Neuronal stem cell (in vitro differentiated cells): ENCODE results near the gene CFAP20.
"Not testable (repeated sequence)": the region's sequence is repeated elsewhere in the genome, so short reads cannot be mapped to it uniquely, and the experiment has no call there.

ENCODE experiments used
- DNase-seq: peaks from one replicate; pipeline ENCODE4 v3.0.0-alpha.2; 2013; ENCODE audit warnings: low spot score
- H2AFZ ChIP-seq: one replicate; pipeline ENCODE4 v1.6.1; 2013; ENCODE audit warnings: mild to moderate bottlenecking, low read length, inconsistent platforms
- H2AK5ac ChIP-seq: 2 replicates; pipeline ENCODE4 v1.6.1; 2013; ENCODE audit warnings: low read depth, mild to moderate bottlenecking, inconsistent platforms, low read length, moderate library complexity, mixed read lengths
- H2BK120ac ChIP-seq: 2 replicates; pipeline ENCODE4 v1.6.1; 2013; ENCODE audit warnings: low read depth, mild to moderate bottlenecking, inconsistent platforms, low read length, moderate library complexity, mixed read lengths
- H2BK12ac ChIP-seq: one replicate; pipeline ENCODE4 v1.6.1; 2013; ENCODE audit warnings: low read length, inconsistent platforms
- H2BK15ac ChIP-seq: 2 replicates; pipeline ENCODE4 v1.6.1; 2013; ENCODE audit warnings: mild to moderate bottlenecking, low read length, inconsistent platforms, mixed read lengths
- H2BK5ac ChIP-seq: one replicate; pipeline ENCODE4 v1.6.1; 2013; ENCODE audit warnings: inconsistent platforms, mild to moderate bottlenecking, low read length, moderate library complexity
- H3K14ac ChIP-seq: one replicate; pipeline ENCODE4 v1.6.1; 2013; ENCODE audit warnings: low read length, inconsistent platforms
- H3K18ac ChIP-seq: 2 replicates; pipeline ENCODE4 v1.6.1; 2013; ENCODE audit warnings: low read length, inconsistent platforms
- H3K23ac ChIP-seq: 2 replicates; pipeline ENCODE4 v1.6.1; 2013; ENCODE audit warnings: low read depth, mild to moderate bottlenecking, mixed read lengths, low read length, inconsistent platforms; ENCODE audit not compliant: poor library complexity
- H3K27ac ChIP-seq: replicated peaks from 3 replicates; pipeline ENCODE4 v1.5.1; 2013; ENCODE audit warnings: low read length, inconsistent platforms
- H3K27me3 ChIP-seq, 3 experiments: 2 replicates each; pipeline ENCODE4 v1.6.1; 2013; ENCODE audit warnings: low read length in 3 of 3, mild to moderate bottlenecking in 2 of 3, inconsistent platforms in 1 of 3, low read depth in 1 of 3, mixed read lengths in 1 of 3, moderate library complexity in 1 of 3; ENCODE audit not compliant: control insufficient read depth in 3 of 3, insufficient read depth in 3 of 3
- H3K36me3 ChIP-seq, 2 donors: replicated peaks in 1 of 2; 2 replicates each; pipeline ENCODE4 v1.6.1; 2013; ENCODE audit warnings: low read length in 2 of 2; ENCODE audit not compliant: control insufficient read depth in 2 of 2, insufficient read depth in 2 of 2
- H3K4ac ChIP-seq: 2 replicates; pipeline ENCODE4 v1.6.1; 2013; ENCODE audit warnings: inconsistent platforms, mild to moderate bottlenecking, low read length, moderate library complexity
- H3K4me1 ChIP-seq, 2 donors: 1 replicate in 1 of 2; 2 replicates in 1 of 2; pipeline ENCODE4 v1.6.1; 2013; ENCODE audit warnings: low read length in 2 of 2, low read depth in 1 of 2; ENCODE audit not compliant: control insufficient read depth in 2 of 2, insufficient read depth in 1 of 2
- H3K4me2 ChIP-seq: one replicate; pipeline ENCODE4 v1.6.1; 2013; ENCODE audit warnings: mild to moderate bottlenecking, low read length, inconsistent platforms; ENCODE audit not compliant: insufficient read depth, poor library complexity, severe bottlenecking
- H3K4me3 ChIP-seq, 2 donors: 2 replicates each; pipeline ENCODE4 v1.5.1; 2013; ENCODE audit warnings: low read length in 2 of 2, mild to moderate bottlenecking in 2 of 2, inconsistent platforms in 1 of 2, moderate library complexity in 1 of 2
- H3K79me1 ChIP-seq: one replicate; pipeline ENCODE4 v1.6.1; 2013; ENCODE audit warnings: low read depth, mild to moderate bottlenecking, inconsistent platforms, low read length, moderate library complexity
- H3K9ac ChIP-seq: one replicate; pipeline ENCODE4 v1.6.1; 2013; ENCODE audit warnings: mild to moderate bottlenecking, low read depth, low read length, inconsistent platforms; ENCODE audit not compliant: poor library complexity
- H3K9me3 ChIP-seq, 2 donors: replicated peaks in 1 of 2; 2 replicates each; pipeline versions ENCODE3 to v1.6.1; 2013; ENCODE audit warnings: low read length in 2 of 2, mild to moderate bottlenecking in 2 of 2, inconsistent platforms in 1 of 2, low read depth in 1 of 2, mixed read lengths in 1 of 2, moderate library complexity in 1 of 2; ENCODE audit not compliant: control insufficient read depth in 2 of 2, insufficient read depth in 1 of 2
- H4K8ac ChIP-seq: one replicate; pipeline ENCODE4 v1.6.1; 2013; ENCODE audit warnings: low read depth, mild to moderate bottlenecking, inconsistent platforms, low read length, moderate library complexity
- H4K91ac ChIP-seq: one replicate; pipeline ENCODE4 v1.6.1; 2013; ENCODE audit warnings: low read length, low read depth, mild to moderate bottlenecking, inconsistent platforms; ENCODE audit not compliant: poor library complexity
- WGBS, 2 donors: extraction: QIAGEN DNeasy Blood & Tissue Kit; methylation state at CpG; one replicate each; pipeline ENCODE4 v1.1.7; 2013; ENCODE audit warnings: missing lambda C conversion rate in 2 of 2, mixed read lengths in 1 of 2; ENCODE audit not compliant: insufficient read length in 2 of 2, insufficient replicate concordance in 1 of 2; ENCODE audit errors: extremely low coverage in 2 of 2; 5-methylcytosine and 5-hydroxymethylcytosine counted together

CFAP20 gene

DNA sequence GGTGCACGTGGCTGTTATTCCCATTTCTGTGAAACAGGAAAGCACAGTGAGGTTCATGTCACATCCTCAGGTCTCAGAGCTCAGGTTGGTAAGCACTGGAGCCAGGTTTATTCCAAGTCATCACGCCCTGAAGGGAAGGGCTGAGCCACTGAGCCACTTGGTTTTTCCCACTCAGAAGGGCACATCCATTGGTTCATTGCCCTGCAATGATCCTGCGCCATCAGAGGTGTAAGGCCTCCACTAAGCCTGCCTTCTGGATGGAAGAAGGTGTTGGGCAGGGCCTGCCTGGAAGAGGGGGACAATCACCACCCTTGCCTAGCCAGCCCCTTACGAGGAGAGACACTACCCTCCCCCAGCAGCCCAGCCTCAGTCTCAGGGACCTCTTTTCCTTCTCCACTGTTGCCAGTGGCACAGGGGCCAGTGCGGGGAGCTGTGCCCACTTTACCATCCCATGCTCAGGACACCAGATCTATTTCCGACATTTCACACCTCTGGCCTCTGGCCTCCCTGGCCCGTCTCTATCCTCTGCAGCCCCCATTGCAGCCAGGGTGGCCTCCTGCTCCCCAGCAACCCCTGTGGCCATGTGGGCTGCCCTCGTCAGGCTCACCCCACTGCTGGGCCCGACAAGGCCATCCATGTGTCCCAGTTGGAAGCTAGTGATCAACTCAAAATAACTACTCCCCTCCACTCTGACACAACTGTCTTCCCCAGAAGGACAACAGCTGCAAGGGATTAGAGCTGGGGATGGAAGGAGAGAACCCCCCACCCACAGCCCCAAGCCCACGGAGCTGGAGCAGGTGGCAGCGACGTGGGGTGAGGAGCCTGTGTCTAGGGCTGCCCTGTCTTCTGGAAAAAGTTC is 29.9 kb downstream of the CFAP20 start:
- Histone ChIP-seq H3K4me2 (no peak overlapping the region), H3K4ac (no peak overlapping the region), H3K14ac (peak overlapping the region; percentile 59), H3K27ac (no peak overlapping the region), H3K27me3 (peaks cover 0 to 8% (median 0%) of the 10 kb centered on the region in 3 experiments), H3K4me1 (peaks cover 9 to 17% of the 10 kb centered on the region in 2 donors), H2BK5ac (no peak overlapping the region), H2AK5ac (no peak overlapping the region), H3K9ac (no peak overlapping the region), H3K36me3 (no peaks in the 10 kb centered on the region), H4K91ac (no peak overlapping the region), H4K8ac (no peak overlapping the region), H2BK15ac (peak overlapping the region; percentile 6), H3K4me3 (no peak overlapping the region), H3K23ac (peak overlapping the region; percentile 5), H2AFZ (no peak overlapping the region), H3K18ac (peak overlapping the region; percentile 57), H3K79me1 (peaks cover 2% of the 10 kb centered on the region), H2BK120ac (no peak overlapping the region), H2BK12ac (peak overlapping the region; percentile 84), H3K9me3 (no peaks in the 10 kb centered on the region)
- WGBS, 2 donors = no CpG with 5 or more reads among the region's 12 CpGs
- DNase-seq = no peak

DNA sequence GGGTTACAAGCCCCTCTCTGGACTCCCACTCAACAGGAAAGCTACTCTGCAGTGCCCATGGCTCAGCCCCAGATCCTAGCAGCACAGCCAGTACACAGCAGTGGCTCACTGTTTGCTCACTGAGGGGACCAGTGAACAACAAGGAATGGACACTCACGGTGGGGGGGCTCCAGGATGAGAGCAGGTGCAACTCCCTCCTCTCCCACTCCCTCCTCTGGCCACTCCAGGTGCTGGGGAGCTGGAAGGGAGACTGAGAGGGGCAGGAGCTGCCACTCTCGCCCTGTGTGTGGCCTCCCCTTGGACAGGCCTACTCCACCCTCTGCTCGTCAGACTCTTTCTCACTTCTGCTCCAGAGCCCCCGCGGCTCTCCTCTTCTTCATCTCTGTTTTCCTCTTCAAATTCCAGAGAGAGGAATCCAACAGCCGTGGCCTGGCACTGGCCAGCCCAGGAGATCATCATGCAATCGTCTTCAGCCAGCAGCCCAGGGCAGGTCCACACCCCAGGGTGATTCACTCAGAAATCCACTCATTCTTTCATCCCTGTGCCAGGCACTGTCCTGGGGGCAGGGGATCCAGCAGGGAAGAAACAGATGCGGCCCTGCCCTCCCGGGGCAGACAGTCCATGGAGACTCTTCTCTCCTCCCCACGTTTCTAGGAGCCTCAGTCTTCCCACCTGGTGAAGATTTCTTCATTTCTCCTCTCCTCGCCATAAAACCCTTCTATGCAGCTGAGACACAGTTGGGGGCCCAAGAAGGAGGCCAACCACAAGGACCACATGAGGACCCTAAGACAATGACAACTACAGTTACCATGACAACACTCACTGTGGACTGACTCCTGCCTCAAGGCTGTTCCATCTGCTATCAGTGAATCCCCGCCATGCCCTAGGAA is 30.7 kb downstream of the CFAP20 start:
- no peak overlapping the region for H3K23ac ChIP-seq
- peak overlapping the region; percentile 65 for H3K18ac ChIP-seq
- H3K14ac ChIP-seq = no peak overlapping the region
- no peak overlapping the region for H3K9ac ChIP-seq
- no peak overlapping the region for H2AFZ ChIP-seq
- H3K36me3 ChIP-seq = no peaks in the 10 kb centered on the region
- H3K9me3 ChIP-seq = no peaks in the 10 kb centered on the region
- DNase-seq = no peak
- no peak overlapping the region for H2BK120ac ChIP-seq
- peaks cover 0 to 11% (median 0%) of the 10 kb centered on the region in 3 experiments for H3K27me3 ChIP-seq
- no peak overlapping the region for H3K27ac ChIP-seq
- peak overlapping the region; percentile 69 for H2BK15ac ChIP-seq
- H4K91ac ChIP-seq = no peak overlapping the region
- H2AK5ac ChIP-seq = peak overlapping the region; percentile 30
- peaks cover 2% of the 10 kb centered on the region for H3K79me1 ChIP-seq
- H3K4me2 ChIP-seq = no peak overlapping the region
- no peak overlapping the region for H3K4ac ChIP-seq
- no peak overlapping the region for H2BK12ac ChIP-seq
- no CpG with 5 or more reads among the region's 12 CpGs for WGBS, 2 donors
- H2BK5ac ChIP-seq = peak overlapping the region; percentile 47
- no peak overlapping the region for H3K4me3 ChIP-seq
- H3K4me1 ChIP-seq = peaks cover 9 to 17% of the 10 kb centered on the region in 2 donors
- H4K8ac ChIP-seq = peak overlapping the region; percentile 94

GRCh38 chr16:58096249-58096648 is 32.9 kb downstream of the CFAP20 start:
- no peak for DNase-seq
- WGBS, 2 donors = no CpG with 5 or more reads among the region's 2 CpGs
- H3K4ac ChIP-seq = no peak overlapping the region
- no peak overlapping the region for H3K9ac ChIP-seq
- H3K14ac ChIP-seq = peak overlapping the region; percentile 10
- no peak overlapping the region for H3K23ac ChIP-seq
- H3K4me3 ChIP-seq = no peak overlapping the region
- H4K8ac ChIP-seq = no peak overlapping the region
- H3K27ac ChIP-seq = no peak overlapping the region
- H2BK120ac ChIP-seq = no peak overlapping the region
- H3K9me3 ChIP-seq = no peaks in the 10 kb centered on the region
- H3K27me3 ChIP-seq = peaks cover 0 to 17% (median 0%) of the 10 kb centered on the region in 3 experiments
- no peak overlapping the region for H4K91ac ChIP-seq
- no peak overlapping the region for H2BK15ac ChIP-seq
- peaks cover 2% of the 10 kb centered on the region for H3K79me1 ChIP-seq
- no peak overlapping the region for H2AFZ ChIP-seq
- peaks cover 4 to 17% of the 10 kb centered on the region in 2 donors for H3K4me1 ChIP-seq
- no peak overlapping the region for H2AK5ac ChIP-seq
- H3K18ac ChIP-seq = no peak overlapping the region
- no peak overlapping the region for H3K4me2 ChIP-seq
- no peaks in the 10 kb centered on the region for H3K36me3 ChIP-seq
- no peak overlapping the region for H2BK5ac ChIP-seq
- peak overlapping the region; percentile 7 for H2BK12ac ChIP-seq

DNA sequence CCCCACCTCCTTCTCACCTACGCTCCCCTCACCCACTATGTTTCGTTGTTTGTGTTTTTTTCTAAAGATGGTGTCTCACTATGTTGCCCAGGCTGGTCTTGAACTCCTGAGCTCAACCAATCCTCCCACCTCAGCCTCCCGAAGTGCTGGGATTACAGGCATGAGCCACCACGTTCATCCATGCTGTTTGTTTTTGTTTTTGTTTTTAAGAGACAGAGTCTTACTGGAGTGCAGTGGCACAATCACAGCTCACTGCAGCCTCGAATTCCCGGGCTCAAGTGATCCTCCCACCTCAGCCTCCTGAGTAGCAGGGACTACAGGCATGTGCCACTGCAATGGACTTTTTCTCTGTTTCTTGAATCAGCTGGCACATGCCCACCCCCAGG is 33.6 kb downstream of the CFAP20 start:
- Histone ChIP-seq H2BK5ac (peak overlapping the region; percentile 93), H2BK15ac (peak overlapping the region; percentile 67), H3K27me3 (peaks cover 0 to 17% (median 0%) of the 10 kb centered on the region in 3 experiments), H2BK12ac (peak overlapping the region; percentile 41), H2AFZ (peak overlapping the region; percentile 54), H3K4me1 (peaks cover 4 to 17% of the 10 kb centered on the region in 2 donors), H3K23ac (peak overlapping the region; percentile 55)
- not testable (repeated sequence) for H3K4me3 ChIP-seq, H3K4me2 ChIP-seq, H3K4ac ChIP-seq, H2BK120ac ChIP-seq, H3K36me3 ChIP-seq, H3K9ac ChIP-seq, H3K9me3 ChIP-seq, H4K8ac ChIP-seq, H3K14ac ChIP-seq, DNase-seq, H3K27ac ChIP-seq, H3K79me1 ChIP-seq, H4K91ac ChIP-seq, H3K18ac ChIP-seq, H2AK5ac ChIP-seq
- WGBS, 2 donors = no CpG with 5 or more reads among the region's 6 CpGs
